Measurements from ENCODE around the gene MRPL36. TPM values are rescaled to one million over a fixed set of nuclear protein-coding genes. Genes with fewer than 3 reads are reported as not detected.

Gene MRPL36
- total and polyA plus RNA-seq, 8 donors = 20.7 to 38.4 (median 29.0) TPM

- H3K27ac ChIP-seq = no peak overlapping the region
- H3K9me3 ChIP-seq = no peaks in the 10 kb centered on the region
- ATAC-seq (no peak), DNase-seq (peak in 2 of 4 donors; percentile 19 to 63)
- TF ChIP-seq CTCF (IDR thresholded peaks at IDR 0.05) = no peak
- H3K4me1 ChIP-seq = no peaks in the 10 kb centered on the region
- peaks cover 0 to 73% of the 10 kb centered on the region in 2 donors for H3K27me3 ChIP-seq
- intact Hi-C loops (cut with DNase I) = loop anchor here in 1 of 2 donors (10.0 kb wide), 1 partner anchor 262 kb away; no protein-coding TSS in a partner anchor
- H3K36me3 ChIP-seq = no peaks in the 10 kb centered on the region
- H3K4me3 ChIP-seq = no peak overlapping the region
Measured at GRCh38 chr5:1762883-1763547, 36.6 kb downstream of the MRPL36 start.

- no peaks in the 10 kb centered on the region for H3K4me1 ChIP-seq
- intact Hi-C loops (cut with DNase I) = loop anchor here in 1 of 2 donors (10.0 kb wide), 1 partner anchor 262 kb away; no protein-coding TSS in a partner anchor
- peaks cover 0 to 67% of the 10 kb centered on the region in 2 donors for H3K27me3 ChIP-seq
- no peak for ATAC-seq
- H3K9me3 ChIP-seq = no peaks in the 10 kb centered on the region
- DNase-seq = peak in 2 of 4 donors; percentile 19 to 39
- no peak for TF ChIP-seq CTCF (IDR thresholded peaks at IDR 0.05)
- H3K27ac ChIP-seq = no peak overlapping the region
- no peaks in the 10 kb centered on the region for H3K36me3 ChIP-seq
- H3K4me3 ChIP-seq = no peak overlapping the region
Measured at GRCh38 chr5:1762121-1762882, 37.3 kb downstream of the MRPL36 start.

GRCh38 chr5:1761453-1761755 lies 38.2 kb downstream of the MRPL36 start:
- DNase-seq (peak in 2 of 4 donors; percentile 17 to 73), ATAC-seq (no peak)
- Histone ChIP-seq H3K4me3 (no peak overlapping the region), H3K27ac (no peak overlapping the region), H3K4me1 (no peaks in the 10 kb centered on the region), H3K36me3 (no peaks in the 10 kb centered on the region), H3K27me3 (peaks cover 0 to 61% of the 10 kb centered on the region in 2 donors), H3K9me3 (no peaks in the 10 kb centered on the region)
- intact Hi-C loops (cut with DNase I) = loop anchor here in 1 of 2 donors (10.0 kb wide), 1 partner anchor 263 kb away; no protein-coding TSS in a partner anchor
- no peak for TF ChIP-seq CTCF (IDR thresholded peaks at IDR 0.05)

GRCh38 chr5:1760656-1761452 lies 38.8 kb downstream of the MRPL36 start:
- Histone ChIP-seq H3K4me3 (no peak overlapping the region), H3K9me3 (no peaks in the 10 kb centered on the region), H3K4me1 (no peaks in the 10 kb centered on the region), H3K36me3 (no peaks in the 10 kb centered on the region), H3K27ac (no peak overlapping the region), H3K27me3 (peaks cover 0 to 56% of the 10 kb centered on the region in 2 donors)
- DNase-seq (peak in 2 of 4 donors; percentile 16 to 51), ATAC-seq (no peak)
- TF ChIP-seq CTCF (IDR thresholded peaks at IDR 0.05) = no peak
- intact Hi-C loops (cut with DNase I) = loop anchor here in 1 of 2 donors (10.0 kb wide), 1 partner anchor 264 kb away; no protein-coding TSS in a partner anchor
